GM12801 (cell line): ENCODE results near the gene CMC1.

Experiments
- TF ChIP-seq, protein P1 (sequence below): IDR thresholded peaks from one replicate; pipeline ENCODE4 v1.5.1; 2011; ENCODE audit warnings: control low read depth; ENCODE audit not compliant: insufficient read length; ENCODE audit errors: extremely low read depth

Gene CMC1

GRCh38 chr3:28252001-28252431, 10.6 kb downstream of the CMC1 start:
- TF ChIP-seq, protein P1, sequence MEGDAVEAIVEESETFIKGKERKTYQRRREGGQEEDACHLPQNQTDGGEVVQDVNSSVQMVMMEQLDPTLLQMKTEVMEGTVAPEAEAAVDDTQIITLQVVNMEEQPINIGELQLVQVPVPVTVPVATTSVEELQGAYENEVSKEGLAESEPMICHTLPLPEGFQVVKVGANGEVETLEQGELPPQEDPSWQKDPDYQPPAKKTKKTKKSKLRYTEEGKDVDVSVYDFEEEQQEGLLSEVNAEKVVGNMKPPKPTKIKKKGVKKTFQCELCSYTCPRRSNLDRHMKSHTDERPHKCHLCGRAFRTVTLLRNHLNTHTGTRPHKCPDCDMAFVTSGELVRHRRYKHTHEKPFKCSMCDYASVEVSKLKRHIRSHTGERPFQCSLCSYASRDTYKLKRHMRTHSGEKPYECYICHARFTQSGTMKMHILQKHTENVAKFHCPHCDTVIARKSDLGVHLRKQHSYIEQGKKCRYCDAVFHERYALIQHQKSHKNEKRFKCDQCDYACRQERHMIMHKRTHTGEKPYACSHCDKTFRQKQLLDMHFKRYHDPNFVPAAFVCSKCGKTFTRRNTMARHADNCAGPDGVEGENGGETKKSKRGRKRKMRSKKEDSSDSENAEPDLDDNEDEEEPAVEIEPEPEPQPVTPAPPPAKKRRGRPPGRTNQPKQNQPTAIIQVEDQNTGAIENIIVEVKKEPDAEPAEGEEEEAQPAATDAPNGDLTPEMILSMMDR: no peak

GRCh38 chr3:28253040-28253715, 11.8 kb downstream of the CMC1 start:
- TF ChIP-seq, protein P1: no peak

DNA sequence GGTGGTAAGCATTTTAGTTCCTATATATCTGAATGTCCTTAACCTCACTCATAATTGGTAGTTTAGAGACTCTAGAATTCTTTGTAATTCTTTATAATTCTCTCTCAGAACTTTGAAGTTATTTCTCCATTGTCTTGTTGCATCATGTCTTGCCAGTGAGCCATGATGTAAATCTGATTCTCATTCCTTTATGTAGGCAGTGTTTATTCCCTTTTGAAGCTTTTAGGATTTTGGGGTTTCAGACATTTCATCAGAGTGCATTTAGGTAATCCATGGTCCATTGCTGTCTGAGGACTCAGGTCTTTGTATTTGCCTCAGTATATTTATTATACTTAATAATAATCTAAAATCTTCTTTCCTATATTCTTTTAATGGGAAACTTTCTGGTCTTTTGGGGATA, 20.6 kb downstream of the CMC1 start:
- TF ChIP-seq, protein P1: no peak

DNA sequence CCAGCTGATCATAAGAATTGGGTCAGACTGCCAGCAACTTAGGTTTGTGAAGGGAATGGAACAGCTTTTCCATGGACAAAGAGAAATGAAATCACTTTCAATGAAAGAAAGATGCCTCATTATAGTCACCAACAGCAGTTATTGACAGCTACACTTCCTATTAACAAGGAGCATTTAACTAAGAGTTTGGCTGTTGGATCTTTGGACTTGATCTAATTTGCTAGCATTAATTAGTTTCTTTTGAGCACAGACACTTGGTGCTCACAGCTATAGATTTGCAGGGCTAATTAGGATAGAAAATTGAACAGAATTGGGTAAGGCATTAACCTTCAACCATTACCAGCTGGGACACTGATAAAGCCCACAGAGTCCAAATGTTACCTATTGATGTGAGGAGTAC, 24.2 kb downstream of the CMC1 start:
- TF ChIP-seq, protein P1: no peak

DNA sequence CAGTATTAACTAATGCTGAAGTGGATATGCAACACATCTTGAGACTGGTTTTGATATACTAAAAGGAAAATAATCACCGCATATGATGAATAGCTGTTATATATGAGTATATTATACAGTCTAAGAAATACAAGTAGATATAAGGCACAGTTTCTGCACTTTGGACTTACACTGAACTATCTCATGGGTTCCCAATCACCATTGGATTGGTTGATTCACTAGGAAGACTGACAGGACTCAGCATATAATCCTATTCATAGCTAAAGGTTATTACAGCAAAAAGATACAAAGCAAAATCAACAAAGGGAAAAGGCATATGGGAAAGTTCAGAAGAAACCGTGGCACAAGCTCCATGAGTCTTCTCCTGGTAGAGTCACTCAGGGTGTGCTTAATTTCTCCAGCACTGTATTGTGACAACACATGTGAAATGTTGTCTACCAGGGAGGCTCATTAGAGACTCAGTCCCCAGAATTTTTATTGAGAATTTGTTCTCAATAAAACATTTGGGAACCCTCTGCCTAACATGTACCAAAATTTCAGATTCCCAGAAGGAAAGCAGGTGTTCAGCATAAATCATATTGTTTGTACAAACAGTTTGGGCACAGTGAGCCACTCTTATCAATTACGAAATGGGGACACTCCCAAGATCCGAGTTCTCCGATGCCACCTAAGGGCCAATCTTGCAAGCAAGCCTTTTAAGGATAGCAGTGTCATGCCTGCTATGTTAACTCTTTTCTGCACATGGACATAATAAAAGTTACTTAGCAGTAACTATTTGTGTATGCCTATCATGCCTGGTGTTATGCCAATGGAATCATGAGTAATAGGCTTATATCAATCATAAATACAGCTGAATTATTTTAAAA, 26.8 kb downstream of the CMC1 start:
- TF ChIP-seq, protein P1: no peak

DNA sequence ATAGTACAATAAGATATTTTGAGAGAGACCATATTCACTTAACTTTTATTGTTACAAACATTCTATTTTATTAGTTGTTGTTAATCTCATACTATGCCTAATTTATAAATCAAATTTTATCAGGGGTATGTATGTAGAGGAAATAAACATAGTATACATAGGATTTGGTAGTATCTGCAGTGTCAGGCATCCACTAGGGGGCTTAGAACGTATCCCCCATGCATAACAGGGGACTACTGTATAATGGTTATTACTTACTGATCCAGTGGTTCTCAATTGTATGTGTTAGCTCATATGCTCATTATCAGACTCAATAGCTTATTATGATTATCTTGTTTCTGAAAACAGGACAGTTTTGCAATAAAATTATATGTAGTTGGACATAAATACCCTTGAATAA, 27.6 kb downstream of the CMC1 start:
- TF ChIP-seq, protein P1: no peak

DNA sequence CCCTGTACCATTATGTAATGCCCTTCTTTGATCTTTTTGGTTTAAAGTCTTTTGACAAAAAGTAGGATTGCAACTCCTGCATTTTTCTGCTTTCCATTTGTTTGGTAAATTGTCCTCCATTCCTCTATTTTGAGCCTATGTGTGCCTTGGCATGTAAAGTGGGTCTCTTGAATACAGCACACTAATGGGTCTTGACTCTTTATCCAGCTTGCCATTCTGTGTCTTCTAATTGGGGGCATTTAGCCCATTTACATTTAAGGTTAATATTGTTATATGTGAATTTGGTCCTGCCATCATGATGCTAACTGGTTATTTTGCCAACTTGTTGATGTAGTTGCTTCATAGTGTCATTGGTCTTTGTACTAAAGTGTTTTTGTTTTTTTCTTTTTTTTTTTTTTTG, 32.4 kb downstream of the CMC1 start:
- TF ChIP-seq, protein P1: no peak
